Fibroblast of villous mesenchyme (primary cell): ENCODE data around the gene BCL2A1. TPM values are rescaled to one million over a fixed set of nuclear protein-coding genes. Genes with fewer than 3 reads are reported as not detected.
"Not testable (repeated sequence)": the region's sequence is repeated elsewhere in the genome, so short reads cannot be mapped to it uniquely, and the experiment has no call there.

Experiments used
- DNase-seq: peaks from one replicate; pipeline ENCODE4 v3.0.0-alpha.2; 2010; ENCODE audit warnings: low read depth
- H3K4me3 ChIP-seq: 2 replicates; pipeline ENCODE4 v1.5.1; 2011; ENCODE audit warnings: low read depth, mild to moderate bottlenecking, low read length
- CTCF ChIP-seq: IDR thresholded peaks from 2 replicates; pipeline ENCODE4 v1.5.1; 2012; ENCODE audit warnings: low read depth, mild to moderate bottlenecking, low read length; ENCODE audit not compliant: insufficient read depth
- total RNA-seq: library from RNA; depleted of rRNA; stranded (reverse); fragments of >200 nt; gene quantifications from 2 replicates; pipeline ENCODE4 v1.2.3, GENCODE V29; 2012

BCL2A1 gene
- total RNA-seq, 1 donor = not detected

GRCh38 chr15:79916502-79917132, 54.4 kb downstream of the BCL2A1 start:
- no peak for TF ChIP-seq CTCF
- no peak for DNase-seq
- no peak overlapping the region for H3K4me3 ChIP-seq

- H3K4me3 ChIP-seq, DNase-seq: not testable (repeated sequence)
These were observed 55.1 kb downstream of the BCL2A1 start for GRCh38 chr15:79915776-79916501.

GRCh38 chr15:79914728-79915127, 56.3 kb downstream of the BCL2A1 start:
- TF ChIP-seq CTCF = no peak
- no peak overlapping the region for H3K4me3 ChIP-seq
- DNase-seq = no peak

Other genes starting within 250 kb of the BCL2A1 start
- gene MTHFS, start 74.2 kb downstream of the BCL2A1 start, total RNA-seq = 9.5 and 9.7 TPM in 2 replicates
- 78.6 and 123 TPM in 2 replicates for gene ZFAND6, start 88.5 kb upstream of the BCL2A1 start, total RNA-seq
- gene FAH, start 181.8 kb upstream of the BCL2A1 start, total RNA-seq = 21.9 and 27.2 TPM in 2 replicates